ENCODE results near the gene MRPS31. TPM values are rescaled to one million over a fixed set of nuclear protein-coding genes. Genes with fewer than 3 reads are reported as not detected.

MRPS31 gene
- polyA plus RNA-seq, 1 donor (not counting 4 experiments of a cell fraction or from before 2014, with no cell fraction given) = 27.2 TPM

DNA sequence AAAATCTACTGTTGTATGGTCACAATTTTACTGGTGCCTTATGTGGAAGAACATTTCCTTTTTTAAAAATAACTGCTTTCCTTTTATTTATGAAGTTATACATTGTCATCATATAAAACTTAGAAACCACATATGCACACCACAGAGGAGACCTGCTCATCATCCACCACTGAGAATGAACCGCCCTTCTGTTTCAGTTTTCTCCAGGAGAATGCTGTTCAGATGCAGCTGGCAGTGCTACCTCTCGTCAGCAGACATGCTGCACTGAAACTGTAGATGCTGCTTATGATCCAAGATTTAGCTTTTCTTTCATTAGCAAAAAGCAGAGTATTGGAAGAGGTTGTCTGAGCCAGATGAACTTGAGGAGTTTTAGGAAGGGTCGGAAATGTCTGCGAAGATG is 28.5 kb upstream of the MRPS31 start:
- H3K4me2 ChIP-seq (ENCODE audit: control insufficient read depth, extremely low read depth, insufficient read depth, low read depth, low read length) = no peak overlapping the region
- H2AFZ ChIP-seq (ENCODE audit: control insufficient read depth, low read length) = no peak overlapping the region
- DNase-seq (ENCODE audit: low read depth, low spot score) (no peak), FAIRE-seq (no peak)
- peaks cover 10 to 13% of the 10 kb centered on the region in 2 experiments for H3K36me3 ChIP-seq (ENCODE audit: control insufficient read depth in 2 of 2, extremely low read depth in 1 of 2, insufficient read depth in 2 of 2, low read length in 2 of 2)
- no peaks in the 10 kb centered on the region for H3K27me3 ChIP-seq (ENCODE audit: control insufficient read depth, extremely low read depth, insufficient read depth, low read length)
- no peak overlapping the region for H3K27ac ChIP-seq (ENCODE audit: control insufficient read depth, insufficient read depth, low read length)
- H4K20me1 ChIP-seq (ENCODE audit: control insufficient read depth, extremely low read depth, insufficient read depth, low read length) = no peaks in the 10 kb centered on the region
- no peak overlapping the region for H3K4me3 ChIP-seq (ENCODE audit: control insufficient read depth in 2 of 3, extremely low read depth in 1 of 3, insufficient read depth in 2 of 3, low read depth in 1 of 3, low read length in 3 of 3)
- no peak for TF ChIP-seq EZH2 (IDR thresholded peaks at IDR 0.05; ENCODE audit: low read length)
- TF ChIP-seq, protein P1, sequence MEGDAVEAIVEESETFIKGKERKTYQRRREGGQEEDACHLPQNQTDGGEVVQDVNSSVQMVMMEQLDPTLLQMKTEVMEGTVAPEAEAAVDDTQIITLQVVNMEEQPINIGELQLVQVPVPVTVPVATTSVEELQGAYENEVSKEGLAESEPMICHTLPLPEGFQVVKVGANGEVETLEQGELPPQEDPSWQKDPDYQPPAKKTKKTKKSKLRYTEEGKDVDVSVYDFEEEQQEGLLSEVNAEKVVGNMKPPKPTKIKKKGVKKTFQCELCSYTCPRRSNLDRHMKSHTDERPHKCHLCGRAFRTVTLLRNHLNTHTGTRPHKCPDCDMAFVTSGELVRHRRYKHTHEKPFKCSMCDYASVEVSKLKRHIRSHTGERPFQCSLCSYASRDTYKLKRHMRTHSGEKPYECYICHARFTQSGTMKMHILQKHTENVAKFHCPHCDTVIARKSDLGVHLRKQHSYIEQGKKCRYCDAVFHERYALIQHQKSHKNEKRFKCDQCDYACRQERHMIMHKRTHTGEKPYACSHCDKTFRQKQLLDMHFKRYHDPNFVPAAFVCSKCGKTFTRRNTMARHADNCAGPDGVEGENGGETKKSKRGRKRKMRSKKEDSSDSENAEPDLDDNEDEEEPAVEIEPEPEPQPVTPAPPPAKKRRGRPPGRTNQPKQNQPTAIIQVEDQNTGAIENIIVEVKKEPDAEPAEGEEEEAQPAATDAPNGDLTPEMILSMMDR (optimal IDR thresholded peaks at IDR 0.05 in 1 of 3, IDR thresholded peaks at IDR 0.05 in 1 of 3, conservative IDR thresholded peaks at IDR 0.05 in 1 of 3; ENCODE audit: extremely low read depth in 1 of 3, insufficient read depth in 2 of 3, low read length in 3 of 3) = no peak
- dilution Hi-C loops (cut with MboI; ENCODE audit: extremely low pct_ligation_motif_present, low sequenced_read_pairs) = no loop called here
- H3K9ac ChIP-seq (ENCODE audit: control insufficient read depth, extremely low read depth, insufficient read depth, low read length) = no peak overlapping the region
- no peaks in the 10 kb centered on the region for H3K9me1 ChIP-seq (ENCODE audit: control insufficient read depth, extremely low read depth, insufficient read depth, low read length)
- H3K9me3 ChIP-seq (ENCODE audit: control insufficient read depth, low read depth, low read length) = no peaks in the 10 kb centered on the region
- peaks cover 2% of the 10 kb centered on the region for H3K79me2 ChIP-seq (ENCODE audit: control insufficient read depth, insufficient read depth, low read length)
- H3K4me1 ChIP-seq (ENCODE audit: control insufficient read depth, extremely low read depth, insufficient read depth, low read length) = no peaks in the 10 kb centered on the region

DNA sequence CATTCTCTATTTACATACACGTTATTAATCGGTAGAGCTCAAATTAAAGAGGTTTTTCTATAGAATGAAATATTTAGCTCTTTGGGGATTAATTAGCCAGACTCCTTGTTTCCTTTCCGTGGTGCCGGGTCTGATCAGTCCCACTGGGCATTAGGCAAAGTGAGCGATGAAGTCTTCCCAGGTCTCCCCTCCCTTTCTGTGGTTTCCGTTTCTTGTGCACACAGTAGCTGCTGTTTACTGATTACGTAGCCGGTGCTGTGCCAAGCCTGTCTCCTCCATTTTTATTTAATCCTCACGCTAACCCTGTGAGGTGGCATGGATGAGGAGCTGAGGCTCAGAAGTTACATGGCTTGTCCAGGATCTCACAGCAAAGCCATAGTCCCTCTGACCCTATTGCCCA is 27.4 kb upstream of the MRPS31 start:
- DNase-seq (ENCODE audit: low read depth, low spot score) = no peak
- H3K79me2 ChIP-seq (ENCODE audit: control insufficient read depth, insufficient read depth, low read length) = peaks cover 2% of the 10 kb centered on the region
- FAIRE-seq = no peak
- no peaks in the 10 kb centered on the region for H4K20me1 ChIP-seq (ENCODE audit: control insufficient read depth, extremely low read depth, insufficient read depth, low read length)
- dilution Hi-C loops (cut with MboI; ENCODE audit: extremely low pct_ligation_motif_present, low sequenced_read_pairs) = no loop called here
- no peak overlapping the region for H2AFZ ChIP-seq (ENCODE audit: control insufficient read depth, low read length)
- no peak overlapping the region for H3K4me2 ChIP-seq (ENCODE audit: control insufficient read depth, extremely low read depth, insufficient read depth, low read depth, low read length)
- no peaks in the 10 kb centered on the region for H3K27me3 ChIP-seq (ENCODE audit: control insufficient read depth, extremely low read depth, insufficient read depth, low read length)
- no peak overlapping the region for H3K9ac ChIP-seq (ENCODE audit: control insufficient read depth, extremely low read depth, insufficient read depth, low read length)
- H3K4me1 ChIP-seq (ENCODE audit: control insufficient read depth, extremely low read depth, insufficient read depth, low read length) = no peaks in the 10 kb centered on the region
- H3K4me3 ChIP-seq (ENCODE audit: control insufficient read depth in 2 of 3, extremely low read depth in 1 of 3, insufficient read depth in 2 of 3, low read depth in 1 of 3, low read length in 3 of 3) = no peak overlapping the region
- TF ChIP-seq EZH2 (IDR thresholded peaks at IDR 0.05; ENCODE audit: low read length) = no peak
- TF ChIP-seq, protein P1 (optimal IDR thresholded peaks at IDR 0.05 in 1 of 3, IDR thresholded peaks at IDR 0.05 in 1 of 3, conservative IDR thresholded peaks at IDR 0.05 in 1 of 3; ENCODE audit: extremely low read depth in 1 of 3, insufficient read depth in 2 of 3, low read length in 3 of 3) = no peak
- no peaks in the 10 kb centered on the region for H3K9me1 ChIP-seq (ENCODE audit: control insufficient read depth, extremely low read depth, insufficient read depth, low read length)
- peaks cover 13 to 15% of the 10 kb centered on the region in 2 experiments for H3K36me3 ChIP-seq (ENCODE audit: control insufficient read depth in 2 of 2, extremely low read depth in 1 of 2, insufficient read depth in 2 of 2, low read length in 2 of 2)
- H3K9me3 ChIP-seq (ENCODE audit: control insufficient read depth, low read depth, low read length) = no peaks in the 10 kb centered on the region
- no peak overlapping the region for H3K27ac ChIP-seq (ENCODE audit: control insufficient read depth, insufficient read depth, low read length)

Measured in keratinocyte (primary cell).